GM12878 (cell line): Measurements from ENCODE around the gene ODAD4. TPM values are rescaled to one million over a fixed set of nuclear protein-coding genes. Genes with fewer than 3 reads are reported as not detected.

ENCODE experiments used
- BMI1 ChIP-seq: fragments of 450-650 bp; IDR thresholded peaks from 2 replicates; pipeline ENCODE4 v1.6.1; 2016; ENCODE audit warnings: mild to moderate bottlenecking, moderate library complexity, borderline replicate concordance
- CHD2 ChIP-seq: IDR thresholded peaks from 2 replicates; pipeline ENCODE4 v1.6.1; 2011; ENCODE audit warnings: low read depth, low read length, improper control_type of control experiment, borderline replicate concordance
- CREM ChIP-seq: IDR thresholded peaks from 2 replicates; pipeline ENCODE4 v1.6.1; 2014; ENCODE audit warnings: antibody characterized with exemption, low read depth
- FOXM1 ChIP-seq: IDR thresholded peaks from 2 replicates; pipeline ENCODE4 v1.6.1; 2012; ENCODE audit warnings: low read depth, mild to moderate bottlenecking, inconsistent platforms, low read length, moderate library complexity
- GATAD2B ChIP-seq: fragments of 450-650 bp; conservative IDR thresholded peaks from 2 replicates; pipeline ENCODE4 v1.6.1; 2017; ENCODE audit warnings: low read depth, mild to moderate bottlenecking, moderate library complexity
- KAT2A ChIP-seq: conservative IDR thresholded peaks from 2 replicates; pipeline ENCODE4 v1.6.1; 2011; ENCODE audit warnings: low read depth, low read length; ENCODE audit not compliant: control insufficient read depth
- NFYB ChIP-seq: IDR thresholded peaks from 2 replicates; pipeline ENCODE4 v1.6.1; 2011; ENCODE audit warnings: low read depth, mild to moderate bottlenecking, low read length, improper control_type of control experiment, moderate library complexity; ENCODE audit not compliant: insufficient read depth
- NR2C1 ChIP-seq: fragments of 450-650 bp; IDR thresholded peaks from 2 replicates; pipeline ENCODE4 v1.6.1; 2017; ENCODE audit warnings: antibody characterized with exemption, mild to moderate bottlenecking, moderate library complexity
- POLR2AphosphoS5 ChIP-seq: IDR thresholded peaks from 2 replicates; pipeline ENCODE4 v1.6.1; 2011; ENCODE audit warnings: mild to moderate bottlenecking, low read length, inconsistent platforms
- POU2F2 ChIP-seq: IDR thresholded peaks from 3 replicates; pipeline ENCODE4 v1.6.1; 2011; ENCODE audit warnings: low read depth, mild to moderate bottlenecking, low read length, borderline replicate concordance
- RAD51 ChIP-seq: fragments of 450-650 bp; IDR thresholded peaks from 2 replicates; pipeline ENCODE4 v1.6.1; 2016; ENCODE audit warnings: moderate library complexity, mild to moderate bottlenecking, inconsistent platforms
- RBBP5 ChIP-seq: fragments of 200-600 bp; sonication (generic); conservative IDR thresholded peaks from 2 replicates; pipeline ENCODE4 v1.6.1; 2016
- RELA ChIP-seq: fragments of 450-650 bp; IDR thresholded peaks from 2 replicates; pipeline ENCODE4 v1.8.0; 2014; ENCODE audit warnings: borderline replicate concordance; ENCODE audit not compliant: partially characterized antibody
- SMARCA5 ChIP-seq: fragments of 450-650 bp; IDR thresholded peaks from 2 replicates; pipeline ENCODE4 v1.6.1; 2017; ENCODE audit warnings: mild to moderate bottlenecking
- SREBF1 ChIP-seq: IDR thresholded peaks from 2 replicates; pipeline ENCODE4 v1.6.1; 2012; ENCODE audit warnings: mild to moderate bottlenecking, low read length
- SRF ChIP-seq, 2 experiments: IDR thresholded peaks; 2 replicates each; pipeline ENCODE4 v1.6.1; 2011; ENCODE audit warnings: low read depth in 2 of 2, low read length in 2 of 2, mild to moderate bottlenecking in 1 of 2, moderate library complexity in 1 of 2
- TARDBP ChIP-seq: IDR thresholded peaks from 2 replicates; pipeline ENCODE4 v1.6.1; 2016; ENCODE audit warnings: borderline replicate concordance
- TBL1XR1 ChIP-seq: IDR thresholded peaks from 2 replicates; pipeline ENCODE4 v1.6.1; 2012; ENCODE audit warnings: low read depth, low read length, improper control_type of control experiment
- TCF3 ChIP-seq: IDR thresholded peaks from 2 replicates; pipeline ENCODE4 v1.6.1; 2012; ENCODE audit warnings: low read depth, mild to moderate bottlenecking, low read length, borderline replicate concordance; ENCODE audit not compliant: insufficient read depth
- YBX1 ChIP-seq: fragments of 450-650 bp; IDR thresholded peaks from 2 replicates; pipeline ENCODE4 v1.6.1; 2016; ENCODE audit warnings: antibody characterized with exemption
- ZNF622 ChIP-seq: fragments of 450-650 bp; IDR thresholded peaks from 2 replicates; pipeline ENCODE4 v1.6.1; 2017; ENCODE audit warnings: mild to moderate bottlenecking, inconsistent platforms
- polyA plus RNA-seq, 11 experiments: library from polyadenylated mRNA; depleted of rRNA in 4 of 11; unstranded in 6 of 11; stranded (reverse) in 5 of 11; fragments of >200 nt; fragmentation: Nextera tagmentation in 4 of 11; fragmentation: Illumina TruSeq in 1 of 11; extraction: Ambion mirVana in 4 of 11; extraction: Trizol in 1 of 11; gene quantifications; 1 replicate in 1 of 11; 2 replicates in 10 of 11; pipeline versions ENCODE4 v1.2.1 to v1.2.3, GENCODE V29; 2011 to 2016; ENCODE audit warnings: inconsistent platforms in 2 of 11, missing spikeins in 2 of 11, low read depth in 1 of 11
- total RNA-seq, 4 experiments: library from RNA; depleted of rRNA in 3 of 4; stranded (reverse); fragments of >200 nt in 3 of 4; fragmentation: Illumina TruSeq in 1 of 4; extraction: Trizol in 1 of 4; gene quantifications; 2 replicates each; pipeline versions ENCODE4 v1.2.1 to v1.2.3, GENCODE V29; 2013 to 2021
- TF ChIP-seq, protein P1 (sequence below): IDR thresholded peaks from 2 replicates; pipeline ENCODE4 v1.6.1; 2012; ENCODE audit warnings: low read depth, low read length, improper control_type of control experiment
- TF ChIP-seq, protein P2 (sequence below): IDR thresholded peaks from 2 replicates; pipeline ENCODE4 v1.6.1; 2012; ENCODE audit warnings: low read depth, low read length, improper control_type of control experiment
- TF ChIP-seq, protein P3 (sequence below): fragments of 450-650 bp; formaldehyde crosslinking; IDR thresholded peaks from 2 replicates; pipeline ENCODE4 v1.4.0; 2022; ENCODE audit warnings: mild to moderate bottlenecking, moderate library complexity

The ODAD4 gene
- total and polyA plus RNA-seq, 10 of the 15 experiments (the other 5 are each of a cell fraction or from before 2014, with no cell fraction given): 0.10 to 0.73 (median 0.35) TPM

DNA sequence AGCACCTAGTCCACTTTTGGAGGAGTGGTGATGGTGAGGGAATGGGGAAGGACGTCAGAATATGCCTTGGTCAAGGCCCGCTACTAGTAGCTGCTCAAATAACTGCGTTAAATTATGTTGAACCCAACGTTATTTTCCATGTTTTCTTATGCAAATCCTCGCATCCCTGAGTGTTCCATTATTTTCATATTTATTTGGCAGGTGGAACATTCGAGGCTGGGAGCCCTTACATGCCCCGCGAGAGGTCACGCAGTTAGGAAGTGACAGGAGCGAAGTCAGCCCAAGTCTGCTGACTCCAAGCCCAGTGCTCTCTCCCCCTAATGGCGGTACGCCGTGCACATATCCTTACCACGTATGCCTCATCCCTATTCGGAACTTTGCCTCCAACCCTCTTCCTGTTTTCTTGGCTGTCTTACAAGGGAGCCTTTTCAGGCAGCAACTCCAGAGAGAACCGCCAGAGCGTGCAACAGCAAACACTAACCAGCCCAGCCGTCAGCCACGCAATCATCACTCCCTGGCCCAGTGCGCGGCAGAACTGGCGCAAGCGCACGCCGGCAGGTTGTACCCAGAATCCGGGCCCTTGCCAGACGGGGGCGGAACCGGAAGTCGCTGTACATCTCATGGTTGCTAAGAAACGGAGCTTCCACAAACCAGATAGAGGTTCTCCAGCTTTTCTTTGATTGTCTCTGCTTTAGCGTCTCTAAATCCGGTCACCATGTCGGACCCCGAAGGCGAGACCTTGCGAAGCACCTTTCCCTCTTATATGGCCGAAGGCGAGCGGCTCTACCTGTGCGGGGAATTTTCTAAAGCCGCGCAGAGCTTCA lies at the start of gene ODAD4 (continued):
- TF ChIP-seq, protein P1, sequence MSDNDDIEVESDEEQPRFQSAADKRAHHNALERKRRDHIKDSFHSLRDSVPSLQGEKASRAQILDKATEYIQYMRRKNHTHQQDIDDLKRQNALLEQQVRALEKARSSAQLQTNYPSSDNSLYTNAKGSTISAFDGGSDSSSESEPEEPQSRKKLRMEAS: peak; percentile 52
- TF ChIP-seq GATAD2B (peak; percentile 62; the same call in 1 of the 2 replicates), SRF (IDR thresholded peaks at IDR 0.05; ENCODE audit: low read depth in 2 of 2, low read length in 2 of 2) (no peak), POU2F2 (peak; percentile 29; the same call in 2 of the 3 replicates), FOXM1 (no peak), RELA (no peak), YBX1 (no peak), ZNF622 (no peak), CREM (peak; percentile 32; the same call in 1 of the 2 replicates), TBL1XR1 (0 out of 2 replicates have a peak, but pooled peaks have one; percentile 49), SMARCA5 (peak; percentile 96), TCF3 (no peak), TARDBP (no peak), NFYB (no peak), RBBP5 (no peak), POLR2AphosphoS5 (peak; percentile 92), BMI1 (peak; percentile 71), SREBF1 (0 out of 2 replicates have a peak, but pooled peaks have one; percentile 17), CHD2 (no peak), KAT2A (no peak), NR2C1 (no peak), RAD51 (0 out of 2 replicates have a peak, but pooled peaks have one; percentile 23)
- TF ChIP-seq, protein P2, sequence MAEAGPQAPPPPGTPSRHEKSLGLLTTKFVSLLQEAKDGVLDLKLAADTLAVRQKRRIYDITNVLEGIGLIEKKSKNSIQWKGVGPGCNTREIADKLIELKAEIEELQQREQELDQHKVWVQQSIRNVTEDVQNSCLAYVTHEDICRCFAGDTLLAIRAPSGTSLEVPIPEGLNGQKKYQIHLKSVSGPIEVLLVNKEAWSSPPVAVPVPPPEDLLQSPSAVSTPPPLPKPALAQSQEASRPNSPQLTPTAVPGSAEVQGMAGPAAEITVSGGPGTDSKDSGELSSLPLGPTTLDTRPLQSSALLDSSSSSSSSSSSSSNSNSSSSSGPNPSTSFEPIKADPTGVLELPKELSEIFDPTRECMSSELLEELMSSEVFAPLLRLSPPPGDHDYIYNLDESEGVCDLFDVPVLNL: no peak
- TF ChIP-seq, protein P3, sequence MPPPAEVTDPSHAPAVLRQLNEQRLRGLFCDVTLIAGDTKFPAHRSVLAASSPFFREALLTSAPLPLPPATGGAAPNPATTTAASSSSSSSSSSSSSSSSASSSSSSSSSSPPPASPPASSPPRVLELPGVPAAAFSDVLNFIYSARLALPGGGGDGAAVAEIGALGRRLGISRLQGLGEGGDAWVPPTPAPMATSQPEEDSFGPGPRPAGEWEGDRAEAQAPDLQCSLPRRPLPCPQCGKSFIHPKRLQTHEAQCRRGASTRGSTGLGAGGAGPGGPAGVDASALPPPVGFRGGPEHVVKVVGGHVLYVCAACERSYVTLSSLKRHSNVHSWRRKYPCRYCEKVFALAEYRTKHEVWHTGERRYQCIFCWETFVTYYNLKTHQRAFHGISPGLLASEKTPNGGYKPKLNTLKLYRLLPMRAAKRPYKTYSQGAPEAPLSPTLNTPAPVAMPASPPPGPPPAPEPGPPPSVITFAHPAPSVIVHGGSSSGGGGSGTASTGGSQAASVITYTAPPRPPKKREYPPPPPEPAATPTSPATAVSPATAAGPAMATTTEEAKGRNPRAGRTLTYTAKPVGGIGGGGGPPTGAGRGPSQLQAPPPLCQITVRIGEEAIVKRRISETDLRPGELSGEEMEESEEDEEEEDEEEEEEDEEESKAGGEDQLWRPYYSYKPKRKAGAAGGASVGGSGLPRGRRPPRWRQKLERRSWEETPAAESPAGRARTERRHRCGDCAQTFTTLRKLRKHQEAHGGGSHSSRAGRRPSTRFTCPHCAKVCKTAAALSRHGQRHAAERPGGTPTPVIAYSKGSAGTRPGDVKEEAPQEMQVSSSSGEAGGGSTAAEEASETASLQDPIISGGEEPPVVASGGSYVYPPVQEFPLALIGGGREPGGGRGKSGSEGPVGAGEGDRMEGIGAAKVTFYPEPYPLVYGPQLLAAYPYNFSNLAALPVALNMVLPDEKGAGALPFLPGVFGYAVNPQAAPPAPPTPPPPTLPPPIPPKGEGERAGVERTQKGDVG (CRISPR knock-in tag): no peak
